HepG2 (cell line): ENCODE measurements around the gene VWC2L.

ENCODE experiments used
- CAMTA2 ChIP-seq: sonication (generic); formaldehyde crosslinking; IDR thresholded peaks from 2 replicates; pipeline ENCODE4 v1.4.0; 2020; ENCODE audit warnings: mild to moderate bottlenecking, missing genetic modification reagents, borderline replicate concordance
- DNMT1 ChIP-seq: sonication (generic); formaldehyde crosslinking; IDR thresholded peaks from 2 replicates; pipeline ENCODE4 v1.5.1; 2020; ENCODE audit warnings: mild to moderate bottlenecking, missing genetic modification reagents
- HDAC1 ChIP-seq: sonication (generic); formaldehyde crosslinking; IDR thresholded peaks from 2 replicates; pipeline ENCODE4 v1.5.1; 2020; ENCODE audit warnings: mild to moderate bottlenecking, missing genetic modification reagents
- HNRNPK ChIP-seq: fragments of 200-400 bp; formaldehyde crosslinking; IDR thresholded peaks from 2 replicates; pipeline ENCODE4 v1.6.1; 2018; ENCODE audit warnings: low read length, low read depth, moderate library complexity, mild to moderate bottlenecking; ENCODE audit not compliant: poor library complexity, severe bottlenecking
- HNRNPL ChIP-seq: fragments of 200-400 bp; formaldehyde crosslinking; IDR thresholded peaks from 2 replicates; pipeline ENCODE4 v1.6.1; 2017; ENCODE audit warnings: mild to moderate bottlenecking, low read depth, low read length
- KAT8 ChIP-seq: IDR thresholded peaks from 2 replicates; pipeline ENCODE4 v1.6.1; 2016; ENCODE audit warnings: missing genetic modification reagents, missing compliant biosample characterization
- KDM2A ChIP-seq: sonication (generic); formaldehyde crosslinking; IDR thresholded peaks from 2 replicates; pipeline ENCODE4 v1.4.0; 2020; ENCODE audit warnings: low read depth, missing genetic modification reagents, borderline replicate concordance
- NFIC ChIP-seq: IDR thresholded peaks from 2 replicates; pipeline ENCODE4 v1.6.1; 2012; ENCODE audit warnings: mild to moderate bottlenecking, low read length, inconsistent platforms
- RAD51 ChIP-seq: fragments of 450-650 bp; IDR thresholded peaks from 2 replicates; pipeline ENCODE4 v1.6.1; 2016; ENCODE audit warnings: borderline replicate concordance
- ZNF101 ChIP-seq: sonication (generic); formaldehyde crosslinking; IDR thresholded peaks from 2 replicates; pipeline ENCODE4 v1.4.0; 2020; ENCODE audit warnings: mild to moderate bottlenecking, low read depth, missing genetic modification reagents, borderline replicate concordance
- ZNF253 ChIP-seq: sonication (generic); formaldehyde crosslinking; IDR thresholded peaks from 2 replicates; pipeline ENCODE4 v1.8.0; 2022; ENCODE audit warnings: mild to moderate bottlenecking, missing genetic modification reagents, borderline replicate concordance
- ZNF333 ChIP-seq: sonication (generic); formaldehyde crosslinking; IDR thresholded peaks from 2 replicates; pipeline ENCODE4 v1.4.0; 2020; ENCODE audit warnings: mild to moderate bottlenecking, missing genetic modification reagents, borderline replicate concordance
- TF ChIP-seq, protein P1 (sequence below): sonication (generic); formaldehyde crosslinking; IDR thresholded peaks from 2 replicates; pipeline ENCODE4 v1.4.0; 2020; ENCODE audit warnings: mild to moderate bottlenecking, missing genetic modification reagents
- TF ChIP-seq, protein P2 (sequence below): sonication (generic); formaldehyde crosslinking; IDR thresholded peaks from 2 replicates; pipeline ENCODE4 v1.5.0; 2020; ENCODE audit warnings: mild to moderate bottlenecking, missing genetic modification reagents, moderate library complexity

GRCh38 chr2:214550786-214551185 lies 139.9 kb downstream of the VWC2L start:
- TF ChIP-seq, protein P1, sequence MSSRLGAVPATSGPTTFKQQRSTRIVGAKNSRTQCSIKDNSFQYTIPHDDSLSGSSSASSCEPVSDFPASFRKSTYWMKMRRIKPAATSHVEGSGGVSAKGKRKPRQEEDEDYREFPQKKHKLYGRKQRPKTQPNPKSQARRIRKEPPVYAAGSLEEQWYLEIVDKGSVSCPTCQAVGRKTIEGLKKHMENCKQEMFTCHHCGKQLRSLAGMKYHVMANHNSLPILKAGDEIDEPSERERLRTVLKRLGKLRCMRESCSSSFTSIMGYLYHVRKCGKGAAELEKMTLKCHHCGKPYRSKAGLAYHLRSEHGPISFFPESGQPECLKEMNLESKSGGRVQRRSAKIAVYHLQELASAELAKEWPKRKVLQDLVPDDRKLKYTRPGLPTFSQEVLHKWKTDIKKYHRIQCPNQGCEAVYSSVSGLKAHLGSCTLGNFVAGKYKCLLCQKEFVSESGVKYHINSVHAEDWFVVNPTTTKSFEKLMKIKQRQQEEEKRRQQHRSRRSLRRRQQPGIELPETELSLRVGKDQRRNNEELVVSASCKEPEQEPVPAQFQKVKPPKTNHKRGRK = no peak
- TF ChIP-seq DNMT1 (CRISPR knock-in tag) (no peak), RAD51 (no peak), CAMTA2 (CRISPR knock-in tag) (no peak), HDAC1 (CRISPR knock-in tag) (no peak), KDM2A (CRISPR knock-in tag) (no peak), HNRNPL (no peak), ZNF333 (no peak), HNRNPK (no peak), ZNF101 (CRISPR knock-in tag) (no peak), ZNF253 (no peak), KAT8 (CRISPR knock-in tag) (no peak), NFIC (no peak)
- TF ChIP-seq, protein P2, sequence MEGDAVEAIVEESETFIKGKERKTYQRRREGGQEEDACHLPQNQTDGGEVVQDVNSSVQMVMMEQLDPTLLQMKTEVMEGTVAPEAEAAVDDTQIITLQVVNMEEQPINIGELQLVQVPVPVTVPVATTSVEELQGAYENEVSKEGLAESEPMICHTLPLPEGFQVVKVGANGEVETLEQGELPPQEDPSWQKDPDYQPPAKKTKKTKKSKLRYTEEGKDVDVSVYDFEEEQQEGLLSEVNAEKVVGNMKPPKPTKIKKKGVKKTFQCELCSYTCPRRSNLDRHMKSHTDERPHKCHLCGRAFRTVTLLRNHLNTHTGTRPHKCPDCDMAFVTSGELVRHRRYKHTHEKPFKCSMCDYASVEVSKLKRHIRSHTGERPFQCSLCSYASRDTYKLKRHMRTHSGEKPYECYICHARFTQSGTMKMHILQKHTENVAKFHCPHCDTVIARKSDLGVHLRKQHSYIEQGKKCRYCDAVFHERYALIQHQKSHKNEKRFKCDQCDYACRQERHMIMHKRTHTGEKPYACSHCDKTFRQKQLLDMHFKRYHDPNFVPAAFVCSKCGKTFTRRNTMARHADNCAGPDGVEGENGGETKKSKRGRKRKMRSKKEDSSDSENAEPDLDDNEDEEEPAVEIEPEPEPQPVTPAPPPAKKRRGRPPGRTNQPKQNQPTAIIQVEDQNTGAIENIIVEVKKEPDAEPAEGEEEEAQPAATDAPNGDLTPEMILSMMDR (CRISPR knock-in tag) = no peak
